Measurements from ENCODE around the gene FAM240B.

GRCh38 chr9:38733503-38733902 is 13.6 kb upstream of the FAM240B start:
- TF ChIP-seq CTCF (IDR thresholded peaks at IDR 0.05), result no peak
- no peak for TF ChIP-seq POLR2A (IDR thresholded peaks at IDR 0.05)
